Suprapubic skin (tissue), 4 donors: ENCODE data around the gene TMPRSS6. TPM values are rescaled to one million over a fixed set of nuclear protein-coding genes. Genes with fewer than 3 reads are reported as not detected.

Experiments
- DNase-seq, 2 donors: peaks; one replicate each; pipeline ENCODE4 v3.0.0-alpha.2; 2019; ENCODE audit warnings: low spot score in 2 of 2
- H3K27ac ChIP-seq: fragments of 200-600 bp; sonication (generic); one replicate; pipeline ENCODE4 v1.5.1; 2019
- H3K27me3 ChIP-seq: fragments of 200-600 bp; sonication (generic); one replicate; pipeline ENCODE4 v1.5.1; 2019
- H3K36me3 ChIP-seq: fragments of 200-600 bp; sonication (generic); one replicate; pipeline ENCODE4 v1.5.1; 2019
- H3K4me1 ChIP-seq: fragments of 200-600 bp; sonication (generic); one replicate; pipeline ENCODE4 v1.5.1; 2019
- H3K4me3 ChIP-seq: fragments of 200-600 bp; sonication (generic); one replicate; pipeline ENCODE4 v1.5.1; 2019; ENCODE audit warnings: mild to moderate bottlenecking
- H3K9me3 ChIP-seq: fragments of 200-600 bp; sonication (generic); one replicate; pipeline ENCODE4 v1.5.1; 2019
- CTCF ChIP-seq, 2 donors: fragments of 200-600 bp in 1 of 2; fragments of 450-650 bp in 1 of 2; sonication (generic) in 1 of 2; IDR thresholded peaks; one replicate each; pipeline ENCODE4 v1.5.1; 2016 to 2019; ENCODE audit warnings: antibody characterized with exemption in 2 of 2, mild to moderate bottlenecking in 1 of 2, moderate library complexity in 1 of 2
- EP300 ChIP-seq: sonication (generic); formaldehyde crosslinking; IDR thresholded peaks from one replicate; pipeline ENCODE4 v1.6.1; 2017; ENCODE audit warnings: antibody characterized with exemption
- POLR2A ChIP-seq, 2 donors: fragments of 450-650 bp; IDR thresholded peaks; one replicate each; pipeline ENCODE4 v1.6.1; 2017; ENCODE audit warnings: antibody characterized with exemption in 2 of 2, mild to moderate bottlenecking in 2 of 2, moderate library complexity in 2 of 2
- POLR2AphosphoS5 ChIP-seq, 3 donors: sonication (generic); formaldehyde crosslinking; IDR thresholded peaks; one replicate each; pipeline ENCODE4 v1.6.1; 2017; ENCODE audit warnings: antibody characterized with exemption in 3 of 3
- WGBS: methylation state at CpG from one replicate; pipeline ENCODE4 v1.1.5; 2018; 5-methylcytosine and 5-hydroxymethylcytosine counted together
- total RNA-seq, 4 donors: library from RNA; depleted of rRNA; stranded (reverse); fragments of >200 nt; gene quantifications; one replicate each; pipeline ENCODE4 v1.1.0, GENCODE V29; 2016

Gene TMPRSS6
- total RNA-seq, 4 donors from 2014 or later = 0.30 to 3.8 (median 1.0) TPM

- WGBS = 91% methylated on average over 11 of the region's 11 CpGs
- Histone ChIP-seq H3K4me3 (no peak overlapping the region), H3K4me1 (peaks cover 6% of the 10 kb centered on the region), H3K36me3 (no peaks in the 10 kb centered on the region), H3K27ac (no peak overlapping the region), H3K9me3 (no peaks in the 10 kb centered on the region), H3K27me3 (no peaks in the 10 kb centered on the region)
- no peak for TF ChIP-seq EP300
- no peak for TF ChIP-seq POLR2AphosphoS5 (IDR thresholded peaks at IDR 0.05)
- TF ChIP-seq POLR2A (IDR thresholded peaks at IDR 0.05) = no peak
- TF ChIP-seq CTCF (IDR thresholded peaks at IDR 0.05) = no peak
- no peak for DNase-seq
Observed at GRCh38 chr22:37120569-37121340, 11.2 kb upstream of the TMPRSS6 start.

- Histone ChIP-seq H3K27me3 (peaks cover under 1% of the 10 kb centered on the region), H3K4me3 (no peak overlapping the region), H3K4me1 (peaks cover 6% of the 10 kb centered on the region), H3K27ac (no peak overlapping the region), H3K36me3 (no peaks in the 10 kb centered on the region), H3K9me3 (no peaks in the 10 kb centered on the region)
- WGBS = 92% methylated on average over 13 of the region's 13 CpGs
- TF ChIP-seq CTCF (IDR thresholded peaks at IDR 0.05) (no peak), POLR2A (IDR thresholded peaks at IDR 0.05) (no peak), POLR2AphosphoS5 (IDR thresholded peaks at IDR 0.05) (no peak), EP300 (no peak)
- DNase-seq = no peak
Observed at GRCh38 chr22:37119872-37120271, 10.4 kb upstream of the TMPRSS6 start.

DNA sequence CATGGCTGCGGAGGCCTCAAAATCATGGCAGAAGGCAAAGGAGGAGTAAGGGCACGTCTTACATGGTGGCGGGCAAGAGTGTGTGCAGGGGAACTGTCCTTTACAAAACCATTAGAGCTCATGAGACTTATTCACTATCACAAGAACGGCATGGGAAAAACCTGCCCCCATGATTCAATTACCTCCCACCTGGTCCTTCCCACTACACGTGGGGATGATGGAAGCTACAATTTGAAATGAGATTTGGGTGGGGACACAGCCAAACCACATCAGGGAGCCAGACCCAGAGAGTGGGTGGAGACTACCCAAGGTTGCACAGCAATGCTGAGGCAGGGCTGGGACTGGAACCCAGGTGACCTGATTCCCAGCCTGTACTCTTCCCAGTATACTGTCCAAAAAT is 8.6 kb upstream of the TMPRSS6 start:
- 83% methylated on average over 5 of the region's 5 CpGs for WGBS
- DNase-seq = no peak
- Histone ChIP-seq H3K9me3 (no peaks in the 10 kb centered on the region), H3K4me1 (peaks cover 6% of the 10 kb centered on the region), H3K27ac (no peak overlapping the region), H3K36me3 (no peaks in the 10 kb centered on the region), H3K27me3 (peaks cover 6% of the 10 kb centered on the region), H3K4me3 (no peak overlapping the region)
- no peak for TF ChIP-seq CTCF (IDR thresholded peaks at IDR 0.05)
- no peak for TF ChIP-seq POLR2A (IDR thresholded peaks at IDR 0.05)
- no peak for TF ChIP-seq EP300
- no peak for TF ChIP-seq POLR2AphosphoS5 (IDR thresholded peaks at IDR 0.05)

DNA sequence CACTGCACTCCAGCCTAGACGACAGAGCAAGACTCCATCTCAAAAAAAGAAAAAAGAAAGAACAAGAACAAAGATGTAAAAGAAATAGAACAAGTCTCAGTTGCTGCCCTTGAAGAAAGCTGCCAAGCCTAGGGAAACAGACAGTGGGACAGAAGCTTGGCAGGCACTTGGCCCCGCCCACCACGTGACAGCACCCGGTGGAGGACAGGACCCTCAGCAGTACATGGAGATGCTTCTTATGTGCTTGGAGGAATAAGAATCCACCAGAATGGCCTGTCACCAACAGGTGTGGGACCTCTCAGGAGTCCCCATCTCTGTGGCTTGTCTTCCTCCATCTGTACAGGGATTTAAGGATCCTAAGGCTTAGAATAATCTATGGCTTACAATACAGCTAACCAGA is 7.6 kb upstream of the TMPRSS6 start:
- TF ChIP-seq EP300 (no peak), POLR2A (IDR thresholded peaks at IDR 0.05) (no peak), CTCF (IDR thresholded peaks at IDR 0.05) (no peak), POLR2AphosphoS5 (IDR thresholded peaks at IDR 0.05) (no peak)
- no peaks in the 10 kb centered on the region for H3K36me3 ChIP-seq
- DNase-seq = no peak
- H3K9me3 ChIP-seq = no peaks in the 10 kb centered on the region
- WGBS = 30% methylated on average over 4 of the region's 4 CpGs
- peaks cover 6% of the 10 kb centered on the region for H3K4me1 ChIP-seq
- peaks cover 10% of the 10 kb centered on the region for H3K27me3 ChIP-seq
- H3K4me3 ChIP-seq = no peak overlapping the region
- no peak overlapping the region for H3K27ac ChIP-seq

DNA sequence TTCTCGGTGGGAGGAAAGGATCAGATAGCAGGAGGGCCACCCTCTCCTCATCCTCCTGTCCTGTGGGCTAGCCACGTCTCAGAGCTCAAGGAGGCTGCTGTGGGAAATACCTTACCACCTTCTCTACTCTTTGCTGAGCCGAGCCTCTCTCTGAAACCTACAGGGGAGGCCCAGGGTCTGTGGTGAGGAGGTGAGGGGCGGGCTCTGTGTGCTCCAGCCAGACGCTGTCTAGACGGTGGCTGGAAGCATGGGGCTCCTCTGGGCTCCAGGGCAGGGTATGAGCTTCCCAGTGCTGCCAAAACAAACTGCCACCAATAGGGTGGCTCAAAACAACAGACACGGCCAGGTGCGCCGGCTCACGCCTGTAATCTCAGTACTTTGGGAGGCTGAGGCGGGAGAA is 5.5 kb upstream of the TMPRSS6 start:
- no peaks in the 10 kb centered on the region for H3K36me3 ChIP-seq
- H3K4me1 ChIP-seq = no peaks in the 10 kb centered on the region
- DNase-seq = no peak
- H3K4me3 ChIP-seq = no peak overlapping the region
- no peaks in the 10 kb centered on the region for H3K9me3 ChIP-seq
- TF ChIP-seq CTCF (IDR thresholded peaks at IDR 0.05) (no peak), POLR2AphosphoS5 (IDR thresholded peaks at IDR 0.05) (no peak), EP300 (no peak), POLR2A (IDR thresholded peaks at IDR 0.05) (no peak)
- 72% methylated on average over 11 of the region's 11 CpGs for WGBS
- no peak overlapping the region for H3K27ac ChIP-seq
- peaks cover 15% of the 10 kb centered on the region for H3K27me3 ChIP-seq
